ENCODE measurements around the gene LMAN1L.

GRCh38 chr15:74812533-74812932 lies at the start of gene LMAN1L:
- no peak for TF ChIP-seq SUZ12 (IDR thresholded peaks at IDR 0.05; ENCODE audit: extremely low read depth, insufficient read depth, insufficient read length)
- no peak for TF ChIP-seq ZNF274 (IDR thresholded peaks at IDR 0.05; ENCODE audit: low read depth, low read length)

All from NT2/D1 (cell line).